ENCODE results near the gene ATP11C. TPM values are rescaled to one million over a fixed set of nuclear protein-coding genes. Genes with fewer than 3 reads are reported as not detected.

ATP11C gene
- total and polyA plus RNA-seq, 2 of the 4 experiments (the other 2 are of a cell fraction) = 19.3 to 40.0 TPM

DNA sequence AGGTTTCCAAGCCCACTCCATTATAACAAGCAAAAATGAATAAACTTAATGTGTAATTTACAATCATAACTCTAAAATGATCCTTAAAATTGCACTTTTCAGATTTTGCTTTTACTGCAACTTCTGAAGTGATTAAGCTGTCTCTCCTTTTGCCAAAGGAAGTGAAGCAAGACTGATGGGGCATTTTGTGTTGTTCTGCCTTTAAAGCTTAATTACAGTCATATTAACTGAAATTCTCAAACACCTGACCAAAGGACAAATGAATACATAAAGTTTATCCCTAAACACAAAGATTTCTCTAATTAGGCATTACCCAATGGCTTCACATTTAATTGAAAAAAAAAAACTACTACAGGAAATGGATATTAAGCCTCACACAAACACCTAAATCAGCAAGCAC, 101.8 kb downstream of the ATP11C start:
- CTCF ChIA-PET = interaction anchor here (0.8 kb wide), 1 partner anchor 26 kb away, joined by 3 read pairs; no protein-coding TSS in a partner anchor
- Histone ChIP-seq H4K91ac (ENCODE audit: insufficient read depth, low read depth, low read length) (no peak overlapping the region), H3K4me1 (ENCODE audit: control insufficient read depth, insufficient read depth, low read length) (peaks cover 9% of the 10 kb centered on the region), H3K27me3 (ENCODE audit: control insufficient read depth, insufficient read depth, low read length) (no peaks in the 10 kb centered on the region), H3K27ac (ENCODE audit: insufficient read depth, low read length) (no peak overlapping the region), H3K14ac (replicated peaks; ENCODE audit: low read depth, low read length) (no peak overlapping the region), H2BK5ac (ENCODE audit: low read depth, low read length, poor library complexity, severe bottlenecking) (no peak overlapping the region), H2BK120ac (ENCODE audit: low read depth, low read length) (no peak overlapping the region), H3K9me1 (ENCODE audit: insufficient read depth, low read length) (no peaks in the 10 kb centered on the region), H3K4me3 (ENCODE audit: insufficient read depth, low read depth, low read length) (no peak overlapping the region), H3K18ac (ENCODE audit: low read depth, low read length) (no peak overlapping the region), H4K8ac (ENCODE audit: low read depth in 2 of 2, low read length in 2 of 2) (no peak overlapping the region), H4K5ac (ENCODE audit: low read depth, low read length) (no peak overlapping the region), H4K20me1 (ENCODE audit: insufficient read depth, low read length) (no peaks in the 10 kb centered on the region), H3K4ac (ENCODE audit: low read depth, low read length) (no peak overlapping the region), H3K36me3 (ENCODE audit: control insufficient read depth, insufficient read depth, low read length) (no peaks in the 10 kb centered on the region), H3K79me1 (ENCODE audit: low read depth in 1 of 2, low read length in 2 of 2) (peaks cover 7 to 16% of the 10 kb centered on the region in 2 experiments), H3K9ac (ENCODE audit: low read depth, low read length) (no peak overlapping the region), H3K23ac (ENCODE audit: low read depth, low read length) (no peak overlapping the region), H2AFZ (replicated peaks; ENCODE audit: low read length, poor library complexity) (no peak overlapping the region), H2AK5ac (ENCODE audit: low read depth, low read length) (no peak overlapping the region), H3K4me2 (ENCODE audit: low read depth, low read length) (no peak overlapping the region), H2BK20ac (ENCODE audit: low read depth, low read length) (no peak overlapping the region), H3K9me3 (ENCODE audit: control insufficient read depth, insufficient read depth, low read length) (no peaks in the 10 kb centered on the region), H3K56ac (ENCODE audit: extremely low read depth, insufficient read depth, low read length) (no peak overlapping the region), H2AK9ac (replicated peaks; ENCODE audit: low read depth, low read length, poor library complexity) (no peak overlapping the region), H2BK15ac (ENCODE audit: low read depth, low read length) (no peak overlapping the region)
- dilution Hi-C loops (cut with HindIII; ENCODE audit: low sequenced_read_pairs, unreplicated experiment) (no loop called here), in situ Hi-C loops (cut with MboI; ENCODE audit: low sequenced_read_pairs) (no loop called here), intact Hi-C loops (cut with micrococcal nuclease) (loop anchor here (5.0 kb wide), 1 partner anchor 101 kb away; the partner anchor contains the start of gene ATP11C)
- DNase-seq (no peak), ATAC-seq (ENCODE audit: low read depth) (no peak)
- POLR2A ChIA-PET (ENCODE audit: unreplicated experiment) = no interaction called here
- BruUV-seq (replicated peaks) = no TSS peak
- TF ChIP-seq SMC3 (IDR thresholded peaks at IDR 0.05; ENCODE audit: low read depth, low read length) (no peak), CHD1 (IDR thresholded peaks at IDR 0.05; ENCODE audit: low read depth, low read length) (no peak), FOS (IDR thresholded peaks at IDR 0.05; ENCODE audit: low read depth, low read length) (no peak), RFX5 (IDR thresholded peaks at IDR 0.05; ENCODE audit: low read depth, low read length) (no peak), RAD21 (IDR thresholded peaks at IDR 0.05; ENCODE audit: low read length) (no peak), MAZ (IDR thresholded peaks at IDR 0.05; ENCODE audit: borderline replicate concordance, low read depth, low read length) (no peak)
